ENCODE measurements around the gene GPX1.

DNA sequence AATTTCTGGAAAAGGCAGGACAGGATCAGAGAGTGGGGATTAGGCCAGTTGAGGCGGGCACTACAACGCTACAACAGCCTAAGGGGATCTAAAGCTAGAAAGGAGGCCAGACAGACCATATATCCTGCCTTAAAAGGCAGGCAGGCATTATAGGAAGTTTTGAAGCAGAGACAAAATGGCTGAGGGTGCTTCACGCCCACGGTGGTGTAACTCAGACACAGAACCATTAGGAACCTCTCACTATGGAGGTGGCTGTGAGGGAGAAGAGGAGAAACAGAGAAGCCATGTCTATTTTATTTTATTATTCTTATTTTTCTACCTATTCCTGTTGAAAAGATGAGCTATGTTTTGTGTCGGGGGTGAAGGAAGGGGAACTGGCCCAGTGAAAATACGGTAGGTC is 16.2 kb downstream of the GPX1 start:
- TF ChIP-seq ELF4 (IDR thresholded peaks at IDR 0.05) (no peak), ZNF384 (IDR thresholded peaks at IDR 0.05) (no peak), L3MBTL2 (conservative IDR thresholded peaks at IDR 0.05) (no peak), NFRKB (IDR thresholded peaks at IDR 0.05) (no peak), PKNOX1 (IDR thresholded peaks at IDR 0.05) (no peak), HDGF (IDR thresholded peaks at IDR 0.05; ENCODE audit: borderline replicate concordance) (no peak), ARNT (IDR thresholded peaks at IDR 0.05) (no peak)
